Peyer's patch (tissue), 4 donors: ENCODE data around the gene ARRB2.

Experiments used
- POLR2A ChIP-seq, 2 donors: fragments of 450-650 bp; IDR thresholded peaks; one replicate each; pipeline ENCODE4 v1.5.1; 2017; ENCODE audit warnings: antibody characterized with exemption in 2 of 2, mild to moderate bottlenecking in 2 of 2, moderate library complexity in 2 of 2
- TF ChIP-seq, protein P1 (sequence below), 6 experiments: fragments of 450-650 bp in 4 of 6; fragments of 200-600 bp in 2 of 6; sonication (generic) in 1 of 6; IDR thresholded peaks; one replicate each; pipeline ENCODE4 v1.5.1; 2017 to 2019; ENCODE audit warnings: antibody characterized with exemption in 6 of 6, mild to moderate bottlenecking in 3 of 6, moderate library complexity in 1 of 6

- TF ChIP-seq, protein P1, sequence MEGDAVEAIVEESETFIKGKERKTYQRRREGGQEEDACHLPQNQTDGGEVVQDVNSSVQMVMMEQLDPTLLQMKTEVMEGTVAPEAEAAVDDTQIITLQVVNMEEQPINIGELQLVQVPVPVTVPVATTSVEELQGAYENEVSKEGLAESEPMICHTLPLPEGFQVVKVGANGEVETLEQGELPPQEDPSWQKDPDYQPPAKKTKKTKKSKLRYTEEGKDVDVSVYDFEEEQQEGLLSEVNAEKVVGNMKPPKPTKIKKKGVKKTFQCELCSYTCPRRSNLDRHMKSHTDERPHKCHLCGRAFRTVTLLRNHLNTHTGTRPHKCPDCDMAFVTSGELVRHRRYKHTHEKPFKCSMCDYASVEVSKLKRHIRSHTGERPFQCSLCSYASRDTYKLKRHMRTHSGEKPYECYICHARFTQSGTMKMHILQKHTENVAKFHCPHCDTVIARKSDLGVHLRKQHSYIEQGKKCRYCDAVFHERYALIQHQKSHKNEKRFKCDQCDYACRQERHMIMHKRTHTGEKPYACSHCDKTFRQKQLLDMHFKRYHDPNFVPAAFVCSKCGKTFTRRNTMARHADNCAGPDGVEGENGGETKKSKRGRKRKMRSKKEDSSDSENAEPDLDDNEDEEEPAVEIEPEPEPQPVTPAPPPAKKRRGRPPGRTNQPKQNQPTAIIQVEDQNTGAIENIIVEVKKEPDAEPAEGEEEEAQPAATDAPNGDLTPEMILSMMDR (IDR thresholded peaks at IDR 0.05): no peak
- no peak for TF ChIP-seq POLR2A (IDR thresholded peaks at IDR 0.05)
These were observed 30.2 kb downstream of the ARRB2 start for GRCh38 chr17:4740584-4740983.
